ENCODE results near the gene ZFYVE26.

GRCh38 chr14:67782090-67782489 is 34.3 kb downstream of the ZFYVE26 start:
- TF ChIP-seq EP300 (IDR thresholded peaks at IDR 0.05; ENCODE audit: borderline replicate concordance) (no peak), CREB1 (IDR thresholded peaks at IDR 0.05; ENCODE audit: low read depth) (no peak), TAF1 (IDR thresholded peaks at IDR 0.05; ENCODE audit: low read depth) (no peak), TCF12 (IDR thresholded peaks at IDR 0.05; ENCODE audit: low read depth) (no peak), CEBPB (IDR thresholded peaks at IDR 0.05) (no peak), REST (IDR thresholded peaks at IDR 0.05; ENCODE audit: low read depth) (no peak), RAD21 (IDR thresholded peaks at IDR 0.05; ENCODE audit: low read depth) (no peak), EGR1 (IDR thresholded peaks at IDR 0.05) (no peak), NFIC (IDR thresholded peaks at IDR 0.05) (no peak)
- TF ChIP-seq, protein P1, sequence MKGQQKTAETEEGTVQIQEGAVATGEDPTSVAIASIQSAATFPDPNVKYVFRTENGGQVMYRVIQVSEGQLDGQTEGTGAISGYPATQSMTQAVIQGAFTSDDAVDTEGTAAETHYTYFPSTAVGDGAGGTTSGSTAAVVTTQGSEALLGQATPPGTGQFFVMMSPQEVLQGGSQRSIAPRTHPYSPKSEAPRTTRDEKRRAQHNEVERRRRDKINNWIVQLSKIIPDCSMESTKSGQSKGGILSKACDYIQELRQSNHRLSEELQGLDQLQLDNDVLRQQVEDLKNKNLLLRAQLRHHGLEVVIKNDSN (IDR thresholded peaks at IDR 0.05), result no peak
- TF ChIP-seq, protein P2, sequence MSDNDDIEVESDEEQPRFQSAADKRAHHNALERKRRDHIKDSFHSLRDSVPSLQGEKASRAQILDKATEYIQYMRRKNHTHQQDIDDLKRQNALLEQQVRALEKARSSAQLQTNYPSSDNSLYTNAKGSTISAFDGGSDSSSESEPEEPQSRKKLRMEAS (IDR thresholded peaks at IDR 0.05), result no peak

Measured in Ishikawa (cell line).